Epithelial cell of esophagus (primary cell): ENCODE measurements around the gene CAPN14.

Experiments
- DNase-seq: peaks from one replicate; pipeline ENCODE4 v3.0.0; 2010; ENCODE audit warnings: low read depth
- H3K4me3 ChIP-seq: 2 replicates; pipeline ENCODE4 v1.5.1; 2011; ENCODE audit warnings: mild to moderate bottlenecking, low read length, control low read depth
- TF ChIP-seq, protein P1 (sequence below): IDR thresholded peaks from 2 replicates; pipeline ENCODE4 v1.5.1; 2011; ENCODE audit warnings: low read depth, mild to moderate bottlenecking, low read length, control low read depth, inconsistent platforms; ENCODE audit not compliant: insufficient read depth; ENCODE audit errors: missing control alignments

Gene CAPN14

DNA sequence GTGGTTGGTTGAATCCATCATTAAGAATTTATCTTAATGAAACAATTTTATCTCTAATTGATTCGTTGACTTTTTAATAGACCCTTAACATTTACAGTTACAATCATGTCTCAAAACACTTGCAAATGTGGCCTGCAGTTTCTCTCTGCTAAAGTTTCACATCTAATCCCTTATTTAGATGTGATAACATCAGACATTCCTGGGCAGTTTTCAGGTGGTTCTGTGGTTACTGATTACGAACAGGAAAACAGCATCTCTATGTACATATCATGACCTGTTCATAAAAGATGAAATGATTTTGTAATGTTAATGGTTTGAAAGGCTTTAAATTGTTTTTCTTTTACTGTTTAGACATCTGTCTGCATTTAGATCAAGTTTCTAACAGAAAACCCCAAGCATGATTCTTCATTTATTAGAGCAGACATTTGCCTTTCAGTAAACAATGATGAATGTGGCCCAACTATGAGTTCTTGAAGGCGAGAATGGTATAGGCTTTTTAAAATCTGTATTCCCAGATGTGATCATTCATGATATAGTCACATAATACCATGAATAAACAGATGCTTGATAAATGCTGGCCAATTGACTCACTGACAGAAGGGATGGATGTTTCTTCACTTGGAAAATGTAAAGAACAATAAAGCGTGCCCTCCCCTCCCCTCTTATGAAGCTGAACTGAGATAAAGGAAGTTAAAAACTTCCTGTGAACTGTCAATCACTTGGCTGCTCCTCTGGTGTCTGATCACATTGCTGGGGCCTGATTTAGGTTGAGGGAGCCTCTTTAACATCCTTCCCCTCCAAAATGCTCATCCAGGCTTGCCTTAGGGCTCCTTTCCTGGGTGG is 3.5 kb downstream of the CAPN14 start:
- TF ChIP-seq, protein P1, sequence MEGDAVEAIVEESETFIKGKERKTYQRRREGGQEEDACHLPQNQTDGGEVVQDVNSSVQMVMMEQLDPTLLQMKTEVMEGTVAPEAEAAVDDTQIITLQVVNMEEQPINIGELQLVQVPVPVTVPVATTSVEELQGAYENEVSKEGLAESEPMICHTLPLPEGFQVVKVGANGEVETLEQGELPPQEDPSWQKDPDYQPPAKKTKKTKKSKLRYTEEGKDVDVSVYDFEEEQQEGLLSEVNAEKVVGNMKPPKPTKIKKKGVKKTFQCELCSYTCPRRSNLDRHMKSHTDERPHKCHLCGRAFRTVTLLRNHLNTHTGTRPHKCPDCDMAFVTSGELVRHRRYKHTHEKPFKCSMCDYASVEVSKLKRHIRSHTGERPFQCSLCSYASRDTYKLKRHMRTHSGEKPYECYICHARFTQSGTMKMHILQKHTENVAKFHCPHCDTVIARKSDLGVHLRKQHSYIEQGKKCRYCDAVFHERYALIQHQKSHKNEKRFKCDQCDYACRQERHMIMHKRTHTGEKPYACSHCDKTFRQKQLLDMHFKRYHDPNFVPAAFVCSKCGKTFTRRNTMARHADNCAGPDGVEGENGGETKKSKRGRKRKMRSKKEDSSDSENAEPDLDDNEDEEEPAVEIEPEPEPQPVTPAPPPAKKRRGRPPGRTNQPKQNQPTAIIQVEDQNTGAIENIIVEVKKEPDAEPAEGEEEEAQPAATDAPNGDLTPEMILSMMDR: no peak
- peak; percentile 48 for DNase-seq
- H3K4me3 ChIP-seq: no peak overlapping the region

GRCh38 chr2:31212659-31213600 is 4.4 kb downstream of the CAPN14 start:
- TF ChIP-seq, protein P1: no peak
- DNase-seq: peak; percentile 62
- H3K4me3 ChIP-seq: no peak overlapping the region

GRCh38 chr2:31208240-31208639 is 9.1 kb downstream of the CAPN14 start:
- TF ChIP-seq, protein P1: no peak
- no peak for DNase-seq
- H3K4me3 ChIP-seq: no peak overlapping the region

- peak; percentile 44 for DNase-seq
Observed at GRCh38 chr2:31207790-31208189, 9.5 kb downstream of the CAPN14 start.

DNA sequence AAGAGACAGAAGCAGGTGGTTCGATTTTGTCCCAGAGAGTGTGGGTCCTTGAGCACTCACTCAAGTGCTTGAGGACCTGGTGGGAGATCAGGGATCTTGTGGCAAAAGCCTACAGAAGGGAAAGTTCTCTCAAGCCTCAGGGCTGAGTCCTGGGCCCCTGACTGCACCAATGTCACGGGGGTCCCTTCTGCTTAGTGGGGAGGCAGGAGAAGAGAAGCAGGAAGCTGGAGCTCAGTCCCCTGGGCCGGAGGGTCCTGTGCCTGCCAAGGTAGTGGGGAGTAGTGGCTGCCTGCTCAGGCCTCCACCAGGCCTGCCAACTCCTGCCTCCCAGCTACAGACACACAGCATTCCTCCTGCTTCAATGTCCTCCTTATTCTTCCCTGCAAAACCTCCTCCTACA is 11.7 kb downstream of the CAPN14 start:
- no peak for DNase-seq

More at GRCh38 chr2:31207790-31208189, 9.5 kb downstream of the CAPN14 start:
- TF ChIP-seq, protein P1: no peak
- H3K4me3 ChIP-seq: no peak overlapping the region

GRCh38 chr2:31205186-31205585 is 12.1 kb downstream of the CAPN14 start:
- TF ChIP-seq, protein P1: no peak
- H3K4me3 ChIP-seq: no peak overlapping the region
- no peak for DNase-seq

More for the DNA sequence above, 11.7 kb downstream of the CAPN14 start:
- H3K4me3 ChIP-seq: no peak overlapping the region
- TF ChIP-seq, protein P1: no peak
